Motor neuron (in vitro differentiated cells): ENCODE data around the gene HDHD5. TPM values are rescaled to one million over a fixed set of nuclear protein-coding genes. Genes with fewer than 3 reads are reported as not detected.

Source experiments
- ATAC-seq, 8 experiments: fragments of 200-7000 bp; cut with Tn5 transposase; replicated peaks in 6 of 8; 2 replicates each; pipeline ENCODE4 v1.8.0; 2021; ENCODE audit warnings: mild to moderate bottlenecking in 8 of 8, moderate library complexity in 8 of 8
- H3K27ac ChIP-seq, 2 donors: fragments of 250-450 bp; sonication (Bioruptor Pico); 2 replicates each; pipeline ENCODE4 v1.9.0; 2021; ENCODE audit warnings: antibody characterized with exemption in 2 of 2, mild to moderate bottlenecking in 2 of 2, moderate library complexity in 1 of 2
- H3K4me1 ChIP-seq, 2 donors: fragments of 250-450 bp; sonication (Bioruptor Pico); replicated peaks in 1 of 2; 2 replicates each; pipeline ENCODE4 v1.6.1; 2021; ENCODE audit warnings: antibody characterized with exemption in 2 of 2, mild to moderate bottlenecking in 2 of 2, moderate library complexity in 1 of 2
- H3K4me3 ChIP-seq, 5 donors: fragments of 250-450 bp; sonication (Bioruptor Pico); 2 replicates each; pipeline ENCODE4 v1.9.0; 2021; ENCODE audit warnings: antibody characterized with exemption in 5 of 5, mild to moderate bottlenecking in 5 of 5, moderate library complexity in 4 of 5
- WGBS, 10 experiments: fragments of 450-650 bp; shearing (Covaris generic); methylation state at CpG; one replicate each; pipeline ENCODE4 v1.0.0; 2022; 5-methylcytosine and 5-hydroxymethylcytosine counted together
- in situ Hi-C, 9 experiments: fragments of 400-800 bp; cut with MboI; loops; one replicate each; pipeline ENCODE4 v1.15.0; 2021; ENCODE audit warnings: low sequenced_read_pairs in 9 of 9, low pct_unique_long_range_greater_than_20kb in 2 of 9; ENCODE audit not compliant: unreplicated experiment in 9 of 9
- total RNA-seq, 8 experiments: library from RNA; unstranded; fragments of 300-600 nt; gene quantifications; 2 replicates each; pipeline versions ENCODE4 v1.2.3 to v1.2.4, GENCODE V29; 2022

Gene HDHD5
- total RNA-seq, 8 experiments from 2014 or later = 20.5 to 38.0 (median 31.8) TPM

- peaks cover 9 to 10% of the 10 kb centered on the region in 2 donors for H3K4me1 ChIP-seq
- peak overlapping the region; percentile 77 to 84 for H3K27ac ChIP-seq
- peak overlapping the region; percentile 44 to 90 (median 70) for H3K4me3 ChIP-seq
- WGBS, 10 experiments = 0 to 83% (median 50%) methylated on average over 1 to 7 of the region's 24 CpGs; no CpG with 5 or more reads in 3 of the 10 experiments
- ATAC-seq = no peak
- in situ Hi-C loops = loop anchor here in 6 of 9 experiments (10.0 to 25.0 kb wide), 4 partner anchors 203 to 333 kb away; no protein-coding TSS in a partner anchor
These were observed 13.2 kb upstream of the HDHD5 start for GRCh38 chr22:17172029-17172833.

DNA sequence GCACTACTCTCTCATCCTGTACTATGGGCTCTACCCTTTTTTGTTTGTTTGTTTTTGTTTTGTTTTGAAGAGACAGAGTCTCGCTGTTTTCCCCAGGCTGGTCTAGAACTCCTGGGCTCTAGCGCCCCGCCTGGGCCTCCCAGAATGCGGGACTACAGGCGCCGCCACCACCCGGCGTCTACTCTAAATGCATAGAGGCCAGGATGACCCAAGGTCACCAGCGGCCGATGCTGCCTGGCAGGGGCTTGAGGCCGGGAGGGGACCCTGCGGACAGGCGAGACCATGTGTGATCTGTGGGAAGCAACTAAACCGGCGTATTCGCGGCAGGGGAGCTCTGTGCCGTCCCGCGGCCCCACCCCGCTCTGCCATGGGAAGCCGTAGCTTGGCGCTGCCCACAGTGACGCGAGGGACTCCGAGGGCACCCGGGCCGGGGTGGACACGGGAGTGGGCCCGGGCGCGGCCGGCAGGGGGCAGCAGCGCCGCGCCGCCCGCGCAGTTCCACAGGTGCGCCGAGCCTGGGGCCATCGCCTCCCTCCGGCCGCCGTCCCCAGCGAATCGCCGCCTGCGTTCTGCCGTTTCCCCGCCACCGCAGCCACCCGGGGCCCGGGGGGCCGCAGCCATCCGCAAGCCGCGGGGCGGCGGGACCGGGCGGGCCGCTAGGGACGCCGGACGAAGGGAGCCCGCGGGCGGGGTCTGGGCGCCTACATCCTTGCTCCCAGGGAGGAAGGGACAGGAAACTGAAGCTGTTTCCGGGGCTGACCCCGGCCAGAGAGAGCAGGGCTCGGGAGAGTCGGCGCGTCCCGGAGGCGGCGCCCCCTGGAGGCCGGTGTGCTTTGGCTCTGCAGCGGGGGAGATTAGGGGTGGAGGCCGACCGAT is 12.3 kb upstream of the HDHD5 start:
- in situ Hi-C loops = loop anchor here in 6 of 9 experiments (10.0 to 25.0 kb wide), 4 partner anchors 203 to 333 kb away; no protein-coding TSS in a partner anchor
- H3K4me1 ChIP-seq = peaks cover 9 to 10% of the 10 kb centered on the region in 2 donors
- peak; percentile 95 to 98 (median 96) for ATAC-seq
- WGBS, 10 experiments = 0 to 12% (median 2%) methylated on average over 1 to 20 of the region's 83 CpGs; no CpG with 5 or more reads in 5 of the 10 experiments
- H3K4me3 ChIP-seq = peak overlapping the region; percentile 44 to 90 (median 70)
- H3K27ac ChIP-seq = peak overlapping the region; percentile 77 to 84

GRCh38 chr22:17167486-17167885 is 8.4 kb upstream of the HDHD5 start:
- in situ Hi-C loops = loop anchor here in 2 of 9 experiments (25.0 kb wide), 1 partner anchor 320 kb away; no protein-coding TSS in a partner anchor
- 0 to 100% (median 60%) methylated on average over 1 to 6 of the region's 7 CpGs; no CpG with 5 or more reads in 2 of the 10 experiments for WGBS, 10 experiments
- H3K4me1 ChIP-seq = peaks cover 5 to 6% of the 10 kb centered on the region in 2 donors
- ATAC-seq = no peak
- H3K4me3 ChIP-seq = no peak overlapping the region
- no peak overlapping the region for H3K27ac ChIP-seq

DNA sequence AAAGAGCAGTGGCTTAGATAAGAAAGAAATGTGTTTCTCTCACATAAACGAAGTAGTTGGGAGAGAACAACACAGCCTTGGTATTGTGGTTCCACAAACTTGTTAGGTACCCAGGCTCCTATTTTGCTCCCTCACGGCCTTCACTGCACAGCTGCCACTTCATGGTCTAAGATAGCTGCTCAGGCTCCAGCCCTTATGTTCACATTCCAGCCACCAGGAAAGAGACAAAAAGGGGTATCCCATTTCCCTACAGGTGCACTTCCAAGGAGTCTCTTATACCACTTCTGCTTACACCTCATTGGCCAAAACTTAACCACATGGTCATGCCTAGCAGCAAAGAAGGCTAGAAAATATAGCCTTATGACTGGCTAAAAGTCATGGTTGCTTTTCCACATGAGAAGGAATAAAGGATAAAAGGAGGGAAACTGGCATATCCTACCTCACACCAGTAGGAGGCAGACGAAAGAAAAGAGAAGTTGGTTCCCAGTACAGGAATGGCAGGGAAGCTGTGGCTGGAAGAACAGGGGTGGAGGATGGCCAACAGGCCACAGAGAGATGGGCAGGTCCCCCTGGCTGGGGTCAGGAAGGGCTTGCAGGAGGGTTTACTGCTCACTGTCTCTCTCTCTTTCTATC is 5.4 kb upstream of the HDHD5 start:
- Histone ChIP-seq H3K4me1 (peaks cover 3 to 6% of the 10 kb centered on the region in 2 donors), H3K4me3 (no peak overlapping the region), H3K27ac (no peak overlapping the region)
- 60 to 96% (median 80%) methylated on average over 1 to 3 of the region's 3 CpGs; no CpG with 5 or more reads in 2 of the 10 experiments for WGBS, 10 experiments
- in situ Hi-C loops = loop anchor here in 2 of 9 experiments (25.0 kb wide), 1 partner anchor 323 kb away; no protein-coding TSS in a partner anchor
- ATAC-seq = peak in 2 of 8 experiments; percentile 23 to 41

DNA sequence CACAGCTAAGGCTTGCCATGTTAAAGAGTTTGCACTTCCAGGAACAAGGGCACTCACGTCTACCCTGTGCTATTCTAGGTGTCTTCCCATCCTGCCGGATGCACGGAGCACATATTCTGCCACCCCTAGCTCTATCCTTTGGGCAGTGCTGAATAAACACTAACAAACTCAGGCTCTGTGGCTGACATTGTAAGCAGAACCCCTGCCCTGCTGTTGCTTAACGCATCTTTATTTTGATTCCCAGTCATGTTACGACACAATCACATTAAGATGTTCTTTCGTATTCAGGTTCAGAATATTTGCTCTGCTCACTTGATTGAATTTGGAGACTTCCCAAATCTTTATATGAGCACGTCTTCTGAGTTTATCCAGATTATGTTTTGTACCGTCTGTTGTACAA is 3.7 kb upstream of the HDHD5 start:
- no peak overlapping the region for H3K27ac ChIP-seq
- peaks cover 7 to 8% of the 10 kb centered on the region in 2 donors for H3K4me1 ChIP-seq
- WGBS, 10 experiments = 67 to 100% (median 86%) methylated on average over 1 to 8 of the region's 8 CpGs
- H3K4me3 ChIP-seq = no peak overlapping the region
- ATAC-seq = no peak
- in situ Hi-C loops = loop anchor here in 2 of 9 experiments (25.0 kb wide), 1 partner anchor 325 kb away; no protein-coding TSS in a partner anchor

DNA sequence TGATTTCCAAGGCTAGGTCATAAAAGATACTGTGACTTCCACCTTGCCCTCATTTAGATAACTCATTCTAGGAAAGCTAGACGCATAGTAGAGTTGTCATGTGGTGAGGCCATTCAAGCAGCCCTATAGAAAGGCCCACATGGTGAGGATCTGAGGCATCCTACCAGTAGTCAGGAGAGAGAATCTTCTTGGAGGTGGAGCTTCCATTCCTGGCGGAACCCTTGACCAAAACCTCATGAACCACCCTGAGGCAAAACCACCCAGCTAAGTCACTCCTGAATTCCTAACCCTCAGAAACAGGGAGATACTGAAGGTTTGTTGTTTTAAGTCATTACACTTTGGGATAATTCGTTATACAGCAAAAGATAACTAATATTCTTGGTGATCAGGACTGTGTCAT is 2.9 kb upstream of the HDHD5 start:
- WGBS, 10 experiments = 80 to 100% (median 98%) methylated on average over 1 to 3 of the region's 3 CpGs; no CpG with 5 or more reads in 2 of the 10 experiments
- in situ Hi-C loops = loop anchor here in 2 of 9 experiments (25.0 kb wide), 1 partner anchor 325 kb away; no protein-coding TSS in a partner anchor
- no peak for ATAC-seq
- Histone ChIP-seq H3K4me3 (no peak overlapping the region), H3K4me1 (peaks cover 11 to 16% of the 10 kb centered on the region in 2 donors), H3K27ac (no peak overlapping the region)

DNA sequence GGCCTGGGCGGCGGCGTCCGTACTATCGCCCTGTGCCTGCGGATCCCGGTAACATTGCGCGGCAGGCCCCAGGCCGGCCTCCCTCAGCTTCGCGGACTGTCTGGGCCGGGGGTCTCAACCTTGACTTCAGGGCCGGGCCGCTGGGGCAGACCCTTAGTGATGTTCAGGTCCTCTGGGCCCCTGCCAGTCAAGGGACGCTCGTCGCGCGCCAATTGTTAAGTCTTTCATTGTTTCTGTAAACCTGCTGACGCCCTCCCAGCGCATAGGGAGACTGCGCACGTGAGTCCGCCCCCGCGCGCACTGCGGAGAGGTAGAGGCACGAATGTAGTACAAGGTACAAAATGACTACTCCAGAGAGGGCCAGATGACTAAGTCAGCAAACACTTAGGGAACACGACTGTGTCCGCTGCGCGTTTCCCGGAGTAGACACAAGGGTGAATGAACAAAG is 451 bp upstream of the HDHD5 start:
- H3K27ac ChIP-seq = peak overlapping the region; percentile 53 to 76
- in situ Hi-C loops = loop anchor here in 2 of 9 experiments (25.0 kb wide), 1 partner anchor 328 kb away; no protein-coding TSS in a partner anchor
- H3K4me1 ChIP-seq = peaks cover 23 to 29% of the 10 kb centered on the region in 2 donors
- peak; percentile 10 to 42 (median 32) for ATAC-seq
- H3K4me3 ChIP-seq = peak overlapping the region; percentile 57 to 87 (median 82)
- WGBS, 10 experiments = 8 to 93% (median 18%) methylated on average over 4 to 7 of the region's 35 CpGs; no CpG with 5 or more reads in 7 of the 10 experiments

- in situ Hi-C loops = loop anchor here in 2 of 9 experiments (25.0 kb wide), 1 partner anchor 329 kb away; no protein-coding TSS in a partner anchor
- H3K4me3 ChIP-seq = peak overlapping the region; percentile 57 to 87 (median 82)
- H3K27ac ChIP-seq = peak overlapping the region; percentile 53 to 76
- WGBS, 10 experiments = 0 to 74% (median 28%) methylated on average over 2 to 12 of the region's 17 CpGs; no CpG with 5 or more reads in 2 of the 10 experiments
- H3K4me1 ChIP-seq = peaks cover 23 to 29% of the 10 kb centered on the region in 2 donors
- no peak for ATAC-seq
These were observed 905 bp downstream of the HDHD5 start for GRCh38 chr22:17158176-17158567.

GRCh38 chr22:17157714-17158113 is 1.4 kb downstream of the HDHD5 start:
- Histone ChIP-seq H3K4me3 (peak overlapping the region; percentile 57 to 87 (median 82)), H3K4me1 (peaks cover 23 to 29% of the 10 kb centered on the region in 2 donors), H3K27ac (no peak overlapping the region)
- in situ Hi-C loops = loop anchor here in 2 of 9 experiments (25.0 kb wide), 1 partner anchor 330 kb away; no protein-coding TSS in a partner anchor
- 58 to 100% (median 93%) methylated on average over 1 to 2 of the region's 3 CpGs; no CpG with 5 or more reads in 6 of the 10 experiments for WGBS, 10 experiments
- no peak for ATAC-seq

DNA sequence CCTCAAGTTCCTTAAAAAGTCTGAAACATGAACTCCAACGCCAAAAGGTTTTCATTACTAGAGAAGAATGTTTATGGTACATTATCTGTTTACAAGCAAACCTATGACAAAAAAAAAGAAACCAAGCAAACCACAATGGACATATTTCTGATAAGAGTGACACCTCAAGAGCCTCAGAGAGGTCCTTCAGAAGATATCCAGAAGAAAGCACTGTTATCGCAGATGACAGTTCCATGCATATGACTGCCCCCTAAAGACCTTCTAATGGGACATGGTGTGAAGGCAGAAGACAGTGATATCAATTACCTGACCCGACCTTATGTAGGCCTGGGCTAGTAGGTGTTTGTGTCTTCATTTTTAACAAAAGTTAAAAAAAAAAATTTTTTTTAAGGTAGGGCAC is 3.1 kb downstream of the HDHD5 start:
- no peak for ATAC-seq
- Histone ChIP-seq H3K27ac (no peak overlapping the region), H3K4me1 (peaks cover 23 to 29% of the 10 kb centered on the region in 2 donors), H3K4me3 (no peak overlapping the region)
- WGBS, 10 experiments = 31 to 100% (median 77%) methylated on average over 1 to 3 of the region's 3 CpGs
- in situ Hi-C loops = loop anchor here in 2 of 9 experiments (25.0 kb wide), 1 partner anchor 331 kb away; no protein-coding TSS in a partner anchor

DNA sequence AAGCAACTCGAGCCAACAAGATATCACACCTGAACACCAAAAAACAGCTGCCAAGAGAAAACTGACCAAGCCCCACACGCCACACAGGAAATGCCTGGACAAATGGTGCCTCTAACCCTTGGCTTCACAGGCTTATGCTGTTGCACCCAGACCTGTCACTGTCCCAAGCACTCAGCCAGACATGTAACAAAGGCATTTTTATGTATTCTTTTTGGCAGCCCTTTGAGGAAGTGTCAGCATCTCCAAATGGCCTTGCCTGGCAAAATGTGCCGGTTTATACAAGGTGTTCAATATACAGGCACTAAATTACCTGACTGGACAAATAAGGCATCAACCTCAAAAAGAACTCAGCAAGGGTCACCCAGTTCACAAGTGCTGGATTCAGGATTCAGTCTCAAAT is 6.1 kb downstream of the HDHD5 start:
- no peak for ATAC-seq
- Histone ChIP-seq H3K4me3 (no peak overlapping the region), H3K4me1 (peaks cover 18 to 23% of the 10 kb centered on the region in 2 donors), H3K27ac (no peak overlapping the region)
- 65 to 100% (median 100%) methylated on average over 1 to 3 of the region's 3 CpGs; no CpG with 5 or more reads in 5 of the 10 experiments for WGBS, 10 experiments
- in situ Hi-C loops = loop anchor here in 2 of 9 experiments (25.0 kb wide), 1 partner anchor 334 kb away; no protein-coding TSS in a partner anchor
